Measurements from ENCODE around the gene HRCT1.

- TF ChIP-seq CTCF (IDR thresholded peaks at IDR 0.05) (no peak), POLR2A (IDR thresholded peaks at IDR 0.05) (no peak)
These were observed 3.3 kb downstream of the HRCT1 start, which contains the start of gene SPAAR for GRCh38 chr9:35909274-35909673.

Data from ovary (tissue), 3 donors.